Prostate gland (tissue), 2 donors: Measurements from ENCODE around the gene SHC2.

ENCODE experiments used
- CTCF ChIP-seq, 4 experiments: fragments of 200-600 bp in 2 of 4; fragments of 450-650 bp in 2 of 4; sonication (generic) in 2 of 4; IDR thresholded peaks; 1 replicate in 3 of 4; 2 replicates in 1 of 4; pipeline ENCODE4 v1.5.1; 2016 to 2019; ENCODE audit warnings: antibody characterized with exemption in 4 of 4, mild to moderate bottlenecking in 2 of 4, moderate library complexity in 2 of 4
- POLR2A ChIP-seq: fragments of 450-650 bp; IDR thresholded peaks from one replicate; pipeline ENCODE4 v1.6.1; 2016; ENCODE audit warnings: antibody characterized with exemption, mild to moderate bottlenecking
- POLR2AphosphoS5 ChIP-seq: sonication (generic); formaldehyde crosslinking; IDR thresholded peaks from one replicate; pipeline ENCODE4 v1.6.1; 2017; ENCODE audit warnings: antibody characterized with exemption

GRCh38 chr19:367963-368629 is 92.7 kb downstream of the SHC2 start:
- TF ChIP-seq CTCF (IDR thresholded peaks at IDR 0.05) (no peak), POLR2A (no peak), POLR2AphosphoS5 (no peak)
